HepG2 (cell line): ENCODE data around the gene GPR87. TPM values are rescaled to one million over a fixed set of nuclear protein-coding genes. Genes with fewer than 3 reads are reported as not detected.
A peak's percentile ranks its signal among the peaks of the same experiment; 100 is the strongest.

ENCODE experiments used
- BCL6 ChIP-seq: IDR thresholded peaks from 2 replicates; pipeline ENCODE4 v1.6.1; 2016; ENCODE audit warnings: missing genetic modification reagents, missing compliant biosample characterization
- CBX5 ChIP-seq: sonication (generic); formaldehyde crosslinking; IDR thresholded peaks from 2 replicates; pipeline ENCODE4 v1.4.0; 2020; ENCODE audit warnings: missing genetic modification reagents, borderline replicate concordance
- CREB1 ChIP-seq, 2 experiments: fragments of 450-650 bp in 1 of 2; IDR thresholded peaks; 2 replicates each; pipeline ENCODE4 v1.6.1; 2016 to 2017; ENCODE audit warnings: control low read depth in 1 of 2, mild to moderate bottlenecking in 1 of 2, missing compliant biosample characterization in 1 of 2, missing genetic modification characterization in 1 of 2
- FOXA3 ChIP-seq: IDR thresholded peaks from 2 replicates; pipeline ENCODE4 v1.6.1; 2016; ENCODE audit warnings: missing genetic modification reagents, missing compliant biosample characterization
- GFI1 ChIP-seq: sonication (generic); formaldehyde crosslinking; IDR thresholded peaks from 2 replicates; pipeline ENCODE4 v1.5.0; 2020; ENCODE audit warnings: missing genetic modification reagents, mild to moderate bottlenecking, borderline replicate concordance
- HMG20B ChIP-seq: conservative IDR thresholded peaks from 2 replicates; pipeline ENCODE4 v1.6.1; 2016; ENCODE audit warnings: missing genetic modification reagents, missing compliant biosample characterization
- NCOA2 ChIP-seq: sonication (generic); formaldehyde crosslinking; IDR thresholded peaks from 2 replicates; pipeline ENCODE4 v1.8.0; 2022; ENCODE audit warnings: inconsistent platforms
- NR2C2 ChIP-seq: sonication (generic); formaldehyde crosslinking; IDR thresholded peaks from 2 replicates; pipeline ENCODE4 v1.4.0; 2020; ENCODE audit warnings: missing genetic modification reagents, mild to moderate bottlenecking, moderate library complexity, borderline replicate concordance
- PITX1 ChIP-seq: sonication (generic); formaldehyde crosslinking; IDR thresholded peaks from 2 replicates; pipeline ENCODE4 v1.5.1; 2020; ENCODE audit warnings: mild to moderate bottlenecking, missing genetic modification reagents
- POGZ ChIP-seq: sonication (generic); formaldehyde crosslinking; IDR thresholded peaks from 2 replicates; pipeline ENCODE4 v1.4.0; 2020; ENCODE audit warnings: mild to moderate bottlenecking, missing genetic modification reagents
- RXRA ChIP-seq: sonication (generic); formaldehyde crosslinking; IDR thresholded peaks from 2 replicates; pipeline ENCODE4 v1.5.1; 2020; ENCODE audit warnings: missing genetic modification reagents
- SIX1 ChIP-seq: sonication (generic); formaldehyde crosslinking; IDR thresholded peaks from 2 replicates; pipeline ENCODE4 v1.4.0; 2020; ENCODE audit warnings: missing genetic modification reagents, borderline replicate concordance
- SOX13 ChIP-seq, 3 experiments: fragments of 450-650 bp in 1 of 3; sonication (generic) in 1 of 3; formaldehyde crosslinking in 1 of 3; IDR thresholded peaks in 2 of 3; conservative IDR thresholded peaks in 1 of 3; 2 replicates each; pipeline versions ENCODE4 v1.5.0 to v1.6.1; 2016 to 2020; ENCODE audit warnings: antibody characterized with exemption in 1 of 3, mild to moderate bottlenecking in 1 of 3, missing compliant biosample characterization in 1 of 3, missing genetic modification reagents in 1 of 3, moderate library complexity in 1 of 3
- SOX6 ChIP-seq, 2 experiments: fragments of 450-650 bp in 1 of 2; sonication (generic) in 1 of 2; formaldehyde crosslinking in 1 of 2; IDR thresholded peaks; 2 replicates each; pipeline versions ENCODE4 v1.4.0 to v1.6.1; 2017 to 2020; ENCODE audit warnings: antibody characterized with exemption in 1 of 2, mild to moderate bottlenecking in 1 of 2, missing genetic modification reagents in 1 of 2
- TBX2 ChIP-seq: sonication (generic); formaldehyde crosslinking; IDR thresholded peaks from 2 replicates; pipeline ENCODE4 v1.5.0; 2020; ENCODE audit warnings: missing genetic modification reagents, mild to moderate bottlenecking, borderline replicate concordance
- ZNF460 ChIP-seq: sonication (generic); formaldehyde crosslinking; IDR thresholded peaks from 2 replicates; pipeline ENCODE4 v1.5.1; 2020; ENCODE audit warnings: missing genetic modification reagents, mild to moderate bottlenecking, borderline replicate concordance
- polyA plus RNA-seq, 8 experiments: library from polyadenylated mRNA; depleted of rRNA in 3 of 8; stranded (reverse) in 7 of 8; unstranded in 1 of 8; fragments of >200 nt; fragmentation: Illumina TruSeq in 4 of 8; extraction: Trizol in 4 of 8; gene quantifications; 2 replicates each; pipeline versions ENCODE4 v1.2.1 to v1.2.3, GENCODE V29; 2011 to 2016; ENCODE audit warnings: low read depth in 4 of 8, missing spikeins in 1 of 8, mixed read lengths in 1 of 8; ENCODE audit not compliant: insufficient read depth in 1 of 8
- total RNA-seq, 5 experiments: library from RNA; depleted of rRNA; stranded (reverse); fragments of >200 nt; fragmentation: Illumina TruSeq; extraction: Trizol; gene quantifications; 2 replicates each; pipeline ENCODE4 v1.2.3, GENCODE V29; 2016; ENCODE audit warnings: low read depth in 1 of 5
- TF ChIP-seq, protein P1 (sequence below): sonication (generic); formaldehyde crosslinking; IDR thresholded peaks from 2 replicates; pipeline ENCODE4 v1.4.0; 2020; ENCODE audit warnings: missing genetic modification reagents; ENCODE audit errors: not compliant biosample characterization
- TF ChIP-seq, protein P2 (sequence below): IDR thresholded peaks from 2 replicates; pipeline ENCODE4 v1.6.1; 2012; ENCODE audit warnings: inconsistent platforms
- TF ChIP-seq, protein P3 (sequence below): sonication (generic); formaldehyde crosslinking; IDR thresholded peaks from 2 replicates; pipeline ENCODE4 v1.5.1; 2020; ENCODE audit warnings: missing genetic modification reagents, mild to moderate bottlenecking, borderline replicate concordance
- TF ChIP-seq, protein P4 (sequence below): sonication (generic); formaldehyde crosslinking; IDR thresholded peaks from 2 replicates; pipeline ENCODE4 v1.8.0; 2023; ENCODE audit warnings: mild to moderate bottlenecking, missing genetic modification reagents
- TF ChIP-seq, protein P5 (sequence below): sonication (generic); formaldehyde crosslinking; IDR thresholded peaks from 2 replicates; pipeline ENCODE4 v1.5.1; 2020; ENCODE audit warnings: mild to moderate bottlenecking, missing genetic modification reagents, borderline replicate concordance
- TF ChIP-seq, protein P6 (sequence below): sonication (generic); formaldehyde crosslinking; IDR thresholded peaks from 2 replicates; pipeline ENCODE4 v1.4.0; 2020; ENCODE audit warnings: missing genetic modification reagents, borderline replicate concordance

GPR87 gene
- total and polyA plus RNA-seq, 2 of the 13 experiments (the other 11 are each of a cell fraction or from before 2014, with no cell fraction given), result not detected

DNA sequence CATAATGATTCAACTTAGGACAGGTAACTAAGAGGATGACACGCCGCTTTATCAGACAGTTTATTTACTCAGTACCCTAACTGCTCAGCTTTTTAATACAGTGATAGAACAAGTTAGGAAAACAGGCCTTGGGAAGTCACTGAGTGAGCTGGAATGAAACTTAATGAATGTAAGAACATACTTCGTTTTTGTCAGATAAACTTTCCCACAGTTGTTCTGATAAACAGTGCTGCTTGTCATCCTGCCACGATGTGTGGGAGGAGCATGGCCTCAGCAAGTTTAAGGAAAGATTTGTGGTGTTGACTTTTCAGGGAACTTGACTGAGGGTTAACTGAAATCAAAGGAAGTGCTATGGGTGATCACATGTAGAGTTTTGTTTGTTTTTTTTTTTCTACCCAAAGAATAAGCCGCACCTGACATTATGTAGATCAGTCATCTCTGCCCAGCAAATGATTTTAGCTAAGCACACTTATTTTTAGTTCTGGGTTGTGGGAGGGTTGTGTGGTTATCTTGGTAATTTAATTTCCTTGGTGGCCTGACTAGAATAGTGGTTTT lies 32.6 kb downstream of the GPR87 start (continued):
- TF ChIP-seq, protein P1, sequence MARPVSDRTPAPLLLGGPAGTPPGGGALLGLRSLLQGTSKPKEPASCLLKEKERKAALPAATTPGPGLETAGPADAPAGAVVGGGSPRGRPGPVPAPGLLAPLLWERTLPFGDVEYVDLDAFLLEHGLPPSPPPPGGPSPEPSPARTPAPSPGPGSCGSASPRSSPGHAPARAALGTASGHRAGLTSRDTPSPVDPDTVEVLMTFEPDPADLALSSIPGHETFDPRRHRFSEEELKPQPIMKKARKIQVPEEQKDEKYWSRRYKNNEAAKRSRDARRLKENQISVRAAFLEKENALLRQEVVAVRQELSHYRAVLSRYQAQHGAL (CRISPR knock-in tag), result no peak
- TF ChIP-seq SOX13 (IDR thresholded peaks at IDR 0.05), result no peak
- TF ChIP-seq SOX13 (CRISPR knock-in tag; conservative IDR thresholded peaks at IDR 0.05 in 1 of 2, IDR thresholded peaks at IDR 0.05 in 1 of 2), result peak in 1 of 2 experiments; percentile 85; a peak in 2 of 4 replicates
- TF ChIP-seq GFI1 (CRISPR knock-in tag), result peak; percentile 78
- peak; percentile 95 for TF ChIP-seq FOXA3 (CRISPR knock-in tag)
- TF ChIP-seq, protein P2, sequence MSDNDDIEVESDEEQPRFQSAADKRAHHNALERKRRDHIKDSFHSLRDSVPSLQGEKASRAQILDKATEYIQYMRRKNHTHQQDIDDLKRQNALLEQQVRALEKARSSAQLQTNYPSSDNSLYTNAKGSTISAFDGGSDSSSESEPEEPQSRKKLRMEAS, result peak; percentile 37; the same call in 1 of the 2 replicates
- TF ChIP-seq NR2C2 (CRISPR knock-in tag), result no peak
- 0 out of 2 replicates have a peak, but pooled peaks have one; percentile 21 for TF ChIP-seq POGZ (CRISPR knock-in tag)
- TF ChIP-seq, protein P3, sequence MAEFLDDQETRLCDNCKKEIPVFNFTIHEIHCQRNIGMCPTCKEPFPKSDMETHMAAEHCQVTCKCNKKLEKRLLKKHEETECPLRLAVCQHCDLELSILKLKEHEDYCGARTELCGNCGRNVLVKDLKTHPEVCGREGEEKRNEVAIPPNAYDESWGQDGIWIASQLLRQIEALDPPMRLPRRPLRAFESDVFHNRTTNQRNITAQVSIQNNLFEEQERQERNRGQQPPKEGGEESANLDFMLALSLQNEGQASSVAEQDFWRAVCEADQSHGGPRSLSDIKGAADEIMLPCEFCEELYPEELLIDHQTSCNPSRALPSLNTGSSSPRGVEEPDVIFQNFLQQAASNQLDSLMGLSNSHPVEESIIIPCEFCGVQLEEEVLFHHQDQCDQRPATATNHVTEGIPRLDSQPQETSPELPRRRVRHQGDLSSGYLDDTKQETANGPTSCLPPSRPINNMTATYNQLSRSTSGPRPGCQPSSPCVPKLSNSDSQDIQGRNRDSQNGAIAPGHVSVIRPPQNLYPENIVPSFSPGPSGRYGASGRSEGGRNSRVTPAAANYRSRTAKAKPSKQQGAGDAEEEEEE (CRISPR knock-in tag), result no peak
- no peak for TF ChIP-seq CBX5 (CRISPR knock-in tag)
- no peak for TF ChIP-seq SOX6 (IDR thresholded peaks at IDR 0.05)
- peak; percentile 88 for TF ChIP-seq SOX6 (CRISPR knock-in tag; IDR thresholded peaks at IDR 0.05)
- TF ChIP-seq, protein P4, sequence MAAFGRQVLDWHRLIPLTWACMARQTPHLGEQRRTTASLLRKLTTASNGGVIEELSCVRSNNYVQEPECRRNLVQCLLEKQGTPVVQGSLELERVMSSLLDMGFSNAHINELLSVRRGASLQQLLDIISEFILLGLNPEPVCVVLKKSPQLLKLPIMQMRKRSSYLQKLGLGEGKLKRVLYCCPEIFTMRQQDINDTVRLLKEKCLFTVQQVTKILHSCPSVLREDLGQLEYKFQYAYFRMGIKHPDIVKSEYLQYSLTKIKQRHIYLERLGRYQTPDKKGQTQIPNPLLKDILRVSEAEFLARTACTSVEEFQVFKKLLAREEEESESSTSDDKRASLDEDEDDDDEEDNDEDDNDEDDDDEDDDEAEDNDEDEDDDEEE (CRISPR knock-in tag), result no peak
- peak; percentile 86 for TF ChIP-seq BCL6 (CRISPR knock-in tag)
- TF ChIP-seq RXRA, result peak; percentile 34; the same call in 1 of the 2 replicates
- TF ChIP-seq, protein P5, sequence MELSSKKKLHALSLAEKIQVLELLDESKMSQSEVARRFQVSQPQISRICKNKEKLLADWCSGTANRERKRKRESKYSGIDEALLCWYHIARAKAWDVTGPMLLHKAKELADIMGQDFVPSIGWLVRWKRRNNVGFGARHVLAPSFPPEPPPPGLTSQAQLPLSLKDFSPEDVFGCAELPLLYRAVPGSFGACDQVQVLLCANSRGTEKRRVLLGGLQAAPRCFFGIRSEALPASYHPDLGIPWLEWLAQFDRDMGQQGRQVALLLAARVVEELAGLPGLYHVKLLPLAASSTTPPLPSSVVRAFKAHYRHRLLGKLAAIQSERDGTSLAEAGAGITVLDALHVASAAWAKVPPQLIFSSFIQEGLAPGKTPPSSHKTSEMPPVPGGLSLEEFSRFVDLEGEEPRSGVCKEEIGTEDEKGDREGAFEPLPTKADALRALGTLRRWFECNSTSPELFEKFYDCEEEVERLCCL, result no peak
- TF ChIP-seq, protein P6, sequence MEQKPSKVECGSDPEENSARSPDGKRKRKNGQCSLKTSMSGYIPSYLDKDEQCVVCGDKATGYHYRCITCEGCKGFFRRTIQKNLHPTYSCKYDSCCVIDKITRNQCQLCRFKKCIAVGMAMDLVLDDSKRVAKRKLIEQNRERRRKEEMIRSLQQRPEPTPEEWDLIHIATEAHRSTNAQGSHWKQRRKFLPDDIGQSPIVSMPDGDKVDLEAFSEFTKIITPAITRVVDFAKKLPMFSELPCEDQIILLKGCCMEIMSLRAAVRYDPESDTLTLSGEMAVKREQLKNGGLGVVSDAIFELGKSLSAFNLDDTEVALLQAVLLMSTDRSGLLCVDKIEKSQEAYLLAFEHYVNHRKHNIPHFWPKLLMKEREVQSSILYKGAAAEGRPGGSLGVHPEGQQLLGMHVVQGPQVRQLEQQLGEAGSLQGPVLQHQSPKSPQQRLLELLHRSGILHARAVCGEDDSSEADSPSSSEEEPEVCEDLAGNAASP (CRISPR knock-in tag), result peak; percentile 36; the same call in 1 of the 2 replicates
- peak; percentile 63 for TF ChIP-seq NCOA2 (CRISPR knock-in tag)
- TF ChIP-seq PITX1 (CRISPR knock-in tag), result peak; percentile 98
- TF ChIP-seq SIX1 (CRISPR knock-in tag), result peak; percentile 50; the same call in 1 of the 2 replicates
- peak; percentile 72; the same call in 1 of the 2 replicates for TF ChIP-seq TBX2 (CRISPR knock-in tag)
- TF ChIP-seq ZNF460 (CRISPR knock-in tag), result no peak
- peak; percentile 75 for TF ChIP-seq HMG20B (CRISPR knock-in tag)
- no peak for TF ChIP-seq CREB1 (IDR thresholded peaks at IDR 0.05)
- TF ChIP-seq CREB1 (CRISPR knock-in tag; IDR thresholded peaks at IDR 0.05), result peak; percentile 35; the same call in 1 of the 2 replicates
